ENCODE data around the gene RTN4RL2. TPM values are rescaled to one million over a fixed set of nuclear protein-coding genes. Genes with fewer than 3 reads are reported as not detected.

RTN4RL2 gene
- total RNA-seq, 1 donor from 2014 or later: 0.73 TPM

- no peak for DNase-seq (ENCODE audit: low spot score)
- intact Hi-C loops (cut with DNase I): no loop called here
Observed at GRCh38 chr11:57511741-57512430, 51.6 kb downstream of the RTN4RL2 start.

- intact Hi-C loops (cut with DNase I): no loop called here
- DNase-seq (ENCODE audit: low spot score): no peak
Observed at GRCh38 chr11:57512646-57513451, 52.5 kb downstream of the RTN4RL2 start.

- DNase-seq (ENCODE audit: low spot score): no peak
- intact Hi-C loops (cut with DNase I): no loop called here
Observed at GRCh38 chr11:57513452-57513795, 53.1 kb downstream of the RTN4RL2 start.

- intact Hi-C loops (cut with DNase I): no loop called here
- DNase-seq (ENCODE audit: low spot score): peak; percentile 80
Observed at GRCh38 chr11:57513911-57514537, 53.7 kb downstream of the RTN4RL2 start.

GRCh38 chr11:57514538-57515331 lies 54.4 kb downstream of the RTN4RL2 start:
- intact Hi-C loops (cut with DNase I): no loop called here
- peak; percentile 86 for DNase-seq (ENCODE audit: low spot score)

- DNase-seq (ENCODE audit: low spot score): no peak
- intact Hi-C loops (cut with DNase I): no loop called here
Observed at GRCh38 chr11:57515332-57516060, 55.2 kb downstream of the RTN4RL2 start, which contains the start of gene SLC43A1. Gene SLC43A1 (minus strand): TSS chr11:57515702. CDS start chr11:57514111, 1,591 bp downstream.

- intact Hi-C loops (cut with DNase I): no loop called here
- DNase-seq (ENCODE audit: low spot score): no peak
Observed at GRCh38 chr11:57516061-57516443, 55.7 kb downstream of the RTN4RL2 start.

GRCh38 chr11:57521116-57521515 lies 60.8 kb downstream of the RTN4RL2 start:
- intact Hi-C loops (cut with DNase I): no loop called here
- DNase-seq (ENCODE audit: low spot score): no peak

GRCh38 chr11:57523419-57523818 lies 63.1 kb downstream of the RTN4RL2 start:
- DNase-seq (ENCODE audit: low spot score): no peak
- intact Hi-C loops (cut with DNase I): no loop called here

Other genes starting within 250 kb of the RTN4RL2 start
- 16.6 TPM for gene APLNR, start 223.3 kb upstream of the RTN4RL2 start, total RNA-seq
- gene TNKS1BP1, start 135.6 kb upstream of the RTN4RL2 start, total RNA-seq: 36.2 TPM
- gene SSRP1, start 124.6 kb upstream of the RTN4RL2 start, total RNA-seq: 35.4 TPM
- 0.48 TPM for gene P2RX3, start 122.2 kb upstream of the RTN4RL2 start, total RNA-seq
- gene PRG3, start 79.4 kb upstream of the RTN4RL2 start, total RNA-seq: not detected
- gene PRG2, start 69.9 kb upstream of the RTN4RL2 start, total RNA-seq: not detected
- gene SLC43A3, start 33.4 kb upstream of the RTN4RL2 start, total RNA-seq: 26.7 TPM
- 2.0 TPM for gene SLC43A1, start 55.2 kb downstream of the RTN4RL2 start, total RNA-seq
- gene TIMM10, start 70.2 kb downstream of the RTN4RL2 start, total RNA-seq: 71.6 TPM
- not detected for gene SMTNL1, start 77.1 kb downstream of the RTN4RL2 start, total RNA-seq
- gene UBE2L6, start 107.1 kb downstream of the RTN4RL2 start, total RNA-seq: 15.8 TPM
- 90.0 TPM for gene SERPING1, start 137.2 kb downstream of the RTN4RL2 start, total RNA-seq
- gene YPEL4, start 189.4 kb downstream of the RTN4RL2 start, total RNA-seq: 0.59 TPM
- gene CLP1, start 197.2 kb downstream of the RTN4RL2 start, total RNA-seq: 5.8 TPM
- 43.4 TPM for gene ZDHHC5, start 207.6 kb downstream of the RTN4RL2 start, total RNA-seq